ENCODE measurements around the gene SP1.
"Not testable (repeated sequence)": the region's sequence is repeated elsewhere in the genome, so short reads cannot be mapped to it uniquely, and the experiment has no call there.

The SP1 gene

DNA sequence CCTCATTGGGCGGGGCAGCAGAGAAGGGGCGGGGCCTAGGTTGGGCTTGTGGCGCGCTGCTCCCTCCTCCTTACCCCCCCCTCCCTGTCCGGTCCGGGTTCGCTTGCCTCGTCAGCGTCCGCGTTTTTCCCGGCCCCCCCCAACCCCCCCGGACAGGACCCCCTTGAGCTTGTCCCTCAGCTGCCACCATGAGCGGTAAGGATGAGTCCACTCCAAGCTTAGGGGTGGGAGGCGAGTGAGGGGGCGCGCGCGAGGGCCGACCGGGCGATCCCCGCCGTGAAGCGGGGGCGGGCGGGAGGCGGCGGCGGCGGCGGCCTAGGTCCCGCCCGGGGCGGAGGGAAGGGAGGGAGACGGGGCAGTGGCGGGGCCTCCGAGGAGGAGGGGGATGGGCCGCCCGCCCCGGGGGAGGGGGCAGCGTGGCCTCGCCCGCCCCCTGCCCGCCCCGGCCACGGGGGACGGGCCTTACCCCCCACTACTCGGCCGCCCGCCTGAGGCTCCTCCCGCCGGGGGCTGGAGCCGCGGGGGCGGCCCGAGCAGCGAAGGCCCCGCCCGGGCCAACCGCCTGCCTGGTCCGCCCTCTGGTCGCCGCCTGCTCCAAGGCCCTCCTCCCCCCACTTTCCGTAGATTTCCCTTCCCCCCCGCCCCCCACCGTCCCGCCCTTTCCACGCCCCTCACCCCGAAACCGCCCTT lies at the start of gene SP1:
TSS of gene SP1 (plus strand) at position 73 of the 690 bp plus-strand sequence. CDS start at position 189, 116 bp downstream.
- DNase-seq: peak; percentile 39 to 92

GRCh38 chr12:53330671-53331070 lies 49.3 kb upstream of the SP1 start:
- DNase-seq: no peak

- not testable (repeated sequence) for DNase-seq
These were observed 47.6 kb upstream of the SP1 start for GRCh38 chr12:53332339-53332738.

DNA sequence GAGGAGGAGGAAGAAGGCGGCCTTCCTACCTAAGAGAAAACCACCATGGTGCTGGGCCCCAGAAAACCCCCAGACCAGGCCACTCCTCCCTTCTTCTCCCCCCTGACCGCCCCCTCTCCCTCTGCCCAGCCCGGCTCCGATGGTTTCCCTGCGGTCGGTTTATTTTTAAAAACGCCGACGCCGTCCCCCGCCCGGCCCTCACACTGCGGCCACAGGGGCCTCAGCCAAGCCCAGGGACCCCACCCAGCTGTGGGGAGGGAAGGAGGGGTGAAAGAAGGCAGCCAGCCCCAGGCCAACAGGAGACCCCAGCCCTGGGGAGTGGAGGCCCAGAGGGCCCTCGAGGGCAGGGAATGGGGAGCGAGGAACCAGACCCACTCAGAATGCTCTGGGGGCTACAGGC lies 47.2 kb upstream of the SP1 start:
- no peak for DNase-seq

GRCh38 chr12:53333289-53333688 lies 46.7 kb upstream of the SP1 start:
- no peak for DNase-seq

GRCh38 chr12:53333845-53334244 lies 46.1 kb upstream of the SP1 start:
- DNase-seq: no peak

DNA sequence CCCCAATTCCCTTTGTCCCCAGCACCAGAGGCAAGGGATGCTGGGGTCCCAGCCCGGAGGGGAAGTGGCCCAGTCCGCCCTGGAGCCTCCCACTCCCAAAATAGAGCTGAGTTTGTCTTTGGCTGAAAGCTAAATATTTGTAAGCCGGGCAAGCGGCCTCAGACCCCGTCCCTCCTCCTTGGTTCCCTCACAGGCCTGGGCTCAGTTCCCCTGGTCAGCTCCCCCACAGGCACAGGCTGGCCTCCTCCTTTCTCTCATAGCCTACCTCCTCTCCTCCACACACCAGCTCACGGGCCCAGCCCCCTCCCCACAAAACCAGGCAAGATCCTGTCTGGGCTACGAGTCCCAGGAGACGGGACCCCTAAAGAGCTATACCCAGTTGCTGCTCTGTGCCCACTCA lies 45.2 kb upstream of the SP1 start:
- no peak for DNase-seq

GRCh38 chr12:53336181-53336681 lies 43.7 kb upstream of the SP1 start, which contains the start of gene SP7:
TSS of gene SP7 (minus strand) at chr12:53336354. CDS start at chr12:53335646, 708 bp downstream.
- DNase-seq: peak in 1 of 2 experiments; percentile 32

DNA sequence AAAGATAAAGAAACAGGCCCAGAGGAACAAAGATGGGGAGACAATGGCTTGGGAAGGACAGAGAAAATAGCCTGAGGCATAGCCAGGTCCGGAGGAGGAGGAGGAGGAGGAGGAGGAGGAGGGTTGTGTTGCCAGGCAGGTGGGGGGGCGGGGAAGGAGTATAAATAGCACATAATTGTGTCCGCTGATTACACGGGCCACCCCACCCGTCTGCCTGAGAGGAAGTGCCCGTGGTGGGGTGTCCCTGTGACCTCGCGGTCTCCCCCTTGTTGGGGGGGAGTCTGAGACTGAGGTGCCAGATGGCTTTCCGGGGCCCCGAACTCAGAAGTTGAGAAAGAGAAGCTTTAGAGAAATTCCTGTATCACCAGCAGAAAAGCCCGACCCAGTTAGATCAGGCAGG lies 42.0 kb upstream of the SP1 start:
- no peak for DNase-seq

DNA sequence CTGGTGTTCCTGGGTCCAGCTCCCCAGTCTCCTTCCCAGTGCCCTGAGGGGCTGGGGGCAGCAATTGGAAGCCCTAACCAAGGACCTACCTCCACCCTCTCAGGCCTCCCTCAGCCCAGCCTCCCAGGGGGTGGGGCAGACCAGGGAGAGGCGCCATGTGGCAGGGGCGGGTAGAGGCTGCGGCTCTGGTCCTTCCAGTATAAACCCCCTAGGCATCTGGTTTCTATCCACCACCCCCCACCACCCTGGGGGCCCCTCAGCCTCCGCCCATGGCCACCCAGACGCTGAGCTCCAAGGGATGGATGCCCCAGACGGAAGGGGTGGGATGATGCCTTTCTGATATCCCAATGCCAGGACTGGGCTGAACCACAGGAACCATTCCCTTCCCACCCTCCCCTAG lies 41.1 kb upstream of the SP1 start:
- DNase-seq: no peak

GRCh38 chr12:53340398-53340797 lies 39.6 kb upstream of the SP1 start:
- DNase-seq: no peak

DNA sequence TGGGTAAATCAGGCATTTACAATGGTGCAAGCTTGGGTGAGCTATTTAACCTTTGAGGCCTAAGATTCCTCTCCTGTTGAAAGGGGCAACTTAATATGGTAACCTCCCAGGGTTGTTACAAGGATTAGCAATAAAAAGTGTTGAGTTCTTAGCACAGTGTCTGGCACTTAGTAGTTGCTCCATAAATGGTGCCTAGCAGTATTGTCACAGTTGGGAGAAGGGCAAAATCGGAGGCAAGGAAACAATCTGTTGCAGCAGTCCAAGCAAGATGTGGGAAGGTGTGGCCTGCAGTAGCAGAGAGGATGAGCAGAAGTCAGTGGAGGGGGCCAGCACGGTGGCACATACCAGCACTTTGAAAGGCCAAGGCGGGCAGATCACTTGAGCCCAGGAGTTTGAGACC lies 36.5 kb upstream of the SP1 start:
- no peak for DNase-seq

DNA sequence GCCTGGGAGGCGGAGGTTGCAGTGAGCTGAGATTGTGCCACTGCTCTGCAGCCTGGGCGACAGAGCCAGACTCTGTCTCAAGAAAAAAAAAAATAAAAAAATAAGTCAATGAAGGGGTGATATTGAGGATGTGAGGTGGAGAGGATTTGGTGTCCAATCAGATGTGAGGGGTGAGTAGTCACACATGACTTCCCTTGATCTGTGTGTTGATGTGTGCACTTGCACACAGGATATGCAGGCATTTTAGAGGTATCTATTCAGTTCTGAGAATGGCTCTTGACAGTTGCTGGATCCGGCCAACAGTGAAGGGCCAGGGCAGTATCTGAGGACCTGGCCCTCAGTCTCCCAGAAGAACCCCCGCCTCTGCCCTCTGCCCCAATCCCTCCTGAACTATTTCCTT lies 36.0 kb upstream of the SP1 start:
- no peak for DNase-seq

DNA sequence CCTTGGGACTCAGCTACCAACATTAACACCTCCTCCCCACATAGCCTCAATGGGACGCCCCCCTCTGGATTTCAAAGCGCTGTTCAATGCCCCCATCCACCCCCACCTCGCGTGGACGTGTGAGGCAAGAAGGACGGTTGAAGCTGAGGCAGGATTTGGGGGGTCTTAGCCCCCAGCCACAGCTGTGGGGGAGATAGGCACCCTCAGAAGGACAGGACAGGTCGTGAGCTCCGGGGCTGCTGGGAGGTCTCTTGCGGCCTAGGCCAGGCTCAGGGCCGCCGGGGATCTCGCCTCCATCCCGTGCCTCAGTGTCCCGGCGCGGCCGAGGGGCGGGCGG lies 35.5 kb upstream of the SP1 start:
- DNase-seq: no peak

GRCh38 chr12:53344824-53345485 lies 35.0 kb upstream of the SP1 start:
- peak; percentile 28 to 73 for DNase-seq

- DNase-seq: peak; percentile 33 to 74
These were observed 34.3 kb upstream of the SP1 start for GRCh38 chr12:53345486-53346188.

- DNase-seq: no peak
These were observed 33.5 kb upstream of the SP1 start for GRCh38 chr12:53346491-53346890.

- no peak for DNase-seq
These were observed 32.1 kb upstream of the SP1 start for GRCh38 chr12:53347905-53348304.

DNA sequence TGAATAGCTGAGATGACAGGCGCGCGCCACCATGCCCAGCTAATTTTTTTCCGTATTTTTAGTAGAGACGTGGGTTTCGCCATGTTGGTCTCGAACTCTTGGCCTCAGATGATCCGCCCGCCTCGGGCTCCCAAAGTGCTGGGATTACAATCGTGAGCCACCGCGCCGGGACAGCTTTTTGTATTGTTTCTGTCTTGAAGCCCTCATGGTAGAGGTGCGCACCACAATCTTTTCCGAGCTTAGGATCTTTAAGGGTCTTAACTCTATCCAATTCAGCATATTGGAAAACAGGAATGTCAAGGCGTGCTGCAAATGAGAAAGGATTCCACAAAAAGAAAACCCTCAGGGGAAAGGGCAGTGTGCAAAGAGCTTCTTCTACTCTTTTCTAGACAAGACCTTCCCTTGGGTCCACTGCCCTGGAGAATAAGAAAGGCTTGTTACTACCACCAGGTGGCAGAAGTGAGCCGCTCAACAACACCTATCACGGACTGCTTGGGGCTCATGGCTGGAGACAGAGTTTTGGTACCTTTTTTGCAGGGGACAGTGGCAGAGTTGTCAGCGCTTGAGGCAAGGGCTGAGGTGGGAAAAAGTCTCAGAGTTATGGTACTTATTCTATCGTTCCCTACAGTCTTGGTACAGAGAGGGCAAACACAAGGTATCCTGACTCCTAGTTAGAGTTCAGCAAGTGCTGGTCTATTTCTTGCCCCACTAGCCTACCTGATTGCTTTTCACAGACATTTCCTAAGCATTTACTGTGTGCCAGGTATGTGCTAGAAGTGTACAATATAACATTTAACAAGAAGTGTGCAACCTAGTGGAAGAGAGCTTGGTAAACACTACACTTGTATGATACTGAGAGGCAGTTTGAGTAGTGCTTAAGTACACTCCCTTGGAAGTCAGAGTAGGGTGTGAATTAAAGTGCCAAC lies 27.4 kb upstream of the SP1 start:
- DNase-seq: peak; percentile 77 to 87

- DNase-seq: no peak
These were observed 26.7 kb upstream of the SP1 start for GRCh38 chr12:53353257-53353655.

- DNase-seq: no peak
These were observed 24.9 kb upstream of the SP1 start for GRCh38 chr12:53355121-53355520.

DNA sequence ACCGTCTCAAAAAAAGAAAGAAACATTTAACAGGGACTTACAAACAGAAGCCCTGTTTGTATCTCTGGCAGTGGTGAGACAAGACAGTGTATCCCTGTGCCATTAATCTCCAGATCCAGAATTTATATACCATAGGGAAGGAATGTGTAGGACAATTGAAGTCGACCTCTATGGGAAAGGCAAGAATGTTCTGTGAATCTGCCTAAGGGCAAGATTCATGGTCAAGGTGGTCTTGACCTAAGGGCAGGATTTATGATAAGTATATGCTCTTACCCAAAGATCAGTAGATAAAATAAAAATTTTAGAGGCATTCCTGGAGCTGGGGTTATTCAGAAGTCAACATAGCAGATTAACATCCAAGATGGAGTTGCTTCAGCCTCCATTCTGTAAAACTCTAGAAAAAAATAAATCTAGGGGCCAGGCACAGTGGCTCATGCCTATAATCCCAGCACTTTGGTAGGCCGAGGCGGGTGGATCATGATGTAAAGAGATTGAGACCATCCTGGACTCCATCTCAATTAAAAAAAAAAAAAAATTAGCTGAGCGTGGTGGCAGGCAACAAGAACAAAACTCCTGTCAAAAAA lies 21.0 kb upstream of the SP1 start:
- DNase-seq: no peak
